Hindlimb muscle (tissue), 1 donor: ENCODE data around the gene CHST5. TPM values are rescaled to one million over a fixed set of nuclear protein-coding genes. Genes with fewer than 3 reads are reported as not detected.

Experiments used
- DNase-seq: peaks from one replicate; pipeline ENCODE4 v3.0.0-alpha.2; 2013
- polyA plus RNA-seq: library from polyadenylated mRNA; unstranded; fragments of 120-200 nt; gene quantifications from one replicate; pipeline ENCODE4 v1.2.1, GENCODE V29; 2013; ENCODE audit not compliant: insufficient read length

CHST5 gene
- not detected for polyA plus RNA-seq

GRCh38 chr16:75535901-75536300, at the start of gene CHST5:
Gene CHST5 (minus strand): TSS chr16:75536108. CDS start chr16:75530384, 5,724 bp downstream.
- DNase-seq, result no peak

- no peak for DNase-seq
Observed at GRCh38 chr16:75584108-75584507, 48.2 kb upstream of the CHST5 start.

- DNase-seq, result no peak
Observed at GRCh38 chr16:75579281-75579834, 43.5 kb upstream of the CHST5 start.

- no peak for DNase-seq
Observed at GRCh38 chr16:75578725-75579124, 42.8 kb upstream of the CHST5 start.

- DNase-seq, result no peak
Observed at GRCh38 chr16:75578212-75578611, 42.3 kb upstream of the CHST5 start.

GRCh38 chr16:75576384-75576811, 40.5 kb upstream of the CHST5 start:
- no peak for DNase-seq

- no peak for DNase-seq
Observed at GRCh38 chr16:75575958-75576357, 40.0 kb upstream of the CHST5 start.

GRCh38 chr16:75573955-75574354, 38.0 kb upstream of the CHST5 start:
- DNase-seq, result no peak

GRCh38 chr16:75572864-75573542, 37.1 kb upstream of the CHST5 start:
- no peak for DNase-seq

GRCh38 chr16:75570396-75571065, 34.6 kb upstream of the CHST5 start:
- DNase-seq, result no peak

GRCh38 chr16:75567911-75568310, 32.0 kb upstream of the CHST5 start:
- DNase-seq, result no peak

GRCh38 chr16:75566758-75567255, 30.9 kb upstream of the CHST5 start:
- no peak for DNase-seq

GRCh38 chr16:75566040-75566757, 30.3 kb upstream of the CHST5 start, which contains the start of gene GABARAPL2:
Gene GABARAPL2 (plus strand): TSS chr16:75566379. CDS start chr16:75566487, 108 bp downstream.
- peak; percentile 87 for DNase-seq

- no peak for DNase-seq
Observed at GRCh38 chr16:75565640-75566039, 29.7 kb upstream of the CHST5 start.

- DNase-seq, result peak; percentile 60
Observed at GRCh38 chr16:75559564-75560372, 23.9 kb upstream of the CHST5 start.

GRCh38 chr16:75558846-75559401, 23.0 kb upstream of the CHST5 start:
- DNase-seq, result no peak

- no peak for DNase-seq
Observed at GRCh38 chr16:75556431-75556950, 20.6 kb upstream of the CHST5 start.

GRCh38 chr16:75555707-75556430, 20.0 kb upstream of the CHST5 start, which contains the start of gene TMEM231:
Gene TMEM231 (minus strand): TSS chr16:75556252. CDS start chr16:75556209, 43 bp downstream.
- peak; percentile 95 for DNase-seq

- DNase-seq, result peak; percentile 84
Observed at GRCh38 chr16:75555213-75555706, 19.4 kb upstream of the CHST5 start.

- no peak for DNase-seq
Observed at GRCh38 chr16:75552951-75553350, 17.0 kb upstream of the CHST5 start.
